ENCODE measurements around the gene PRKAA2. TPM values are rescaled to one million over a fixed set of nuclear protein-coding genes. Genes with fewer than 3 reads are reported as not detected.

PRKAA2 gene
- total and polyA plus RNA-seq, 2 of the 13 experiments (the other 11 are each of a cell fraction or from before 2014, with no cell fraction given) = 6.0 to 7.5 TPM

DNA sequence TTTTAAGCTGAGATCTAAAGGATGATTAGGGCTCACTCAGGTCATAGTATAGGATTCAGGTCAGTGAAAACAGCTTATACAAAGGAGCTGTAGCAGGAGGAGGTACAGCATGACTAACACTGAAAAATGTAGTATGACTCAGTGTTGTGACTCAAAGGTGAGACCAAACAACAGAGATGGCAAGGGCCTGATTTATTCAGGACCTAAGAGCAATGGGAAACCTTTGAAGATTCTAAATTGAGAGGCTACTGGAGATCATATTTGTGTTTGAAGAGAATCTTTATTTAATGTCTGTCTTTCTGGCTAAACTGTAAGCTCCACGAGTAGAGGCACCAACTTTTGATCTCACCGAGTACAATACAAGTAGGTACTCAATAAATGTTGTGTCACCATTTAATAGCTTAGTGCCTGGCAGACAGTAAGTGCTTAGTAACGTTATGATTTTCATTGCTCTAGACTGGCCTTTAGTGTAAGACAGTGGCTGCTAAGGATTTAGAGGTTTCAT lies 43.5 kb downstream of the PRKAA2 start (continued):
- TF ChIP-seq, protein P1, sequence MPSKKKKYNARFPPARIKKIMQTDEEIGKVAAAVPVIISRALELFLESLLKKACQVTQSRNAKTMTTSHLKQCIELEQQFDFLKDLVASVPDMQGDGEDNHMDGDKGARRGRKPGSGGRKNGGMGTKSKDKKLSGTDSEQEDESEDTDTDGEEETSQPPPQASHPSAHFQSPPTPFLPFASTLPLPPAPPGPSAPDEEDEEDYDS (CRISPR knock-in tag; IDR thresholded peaks at IDR 0.05) = peak; percentile 54
- TF ChIP-seq, protein P2, sequence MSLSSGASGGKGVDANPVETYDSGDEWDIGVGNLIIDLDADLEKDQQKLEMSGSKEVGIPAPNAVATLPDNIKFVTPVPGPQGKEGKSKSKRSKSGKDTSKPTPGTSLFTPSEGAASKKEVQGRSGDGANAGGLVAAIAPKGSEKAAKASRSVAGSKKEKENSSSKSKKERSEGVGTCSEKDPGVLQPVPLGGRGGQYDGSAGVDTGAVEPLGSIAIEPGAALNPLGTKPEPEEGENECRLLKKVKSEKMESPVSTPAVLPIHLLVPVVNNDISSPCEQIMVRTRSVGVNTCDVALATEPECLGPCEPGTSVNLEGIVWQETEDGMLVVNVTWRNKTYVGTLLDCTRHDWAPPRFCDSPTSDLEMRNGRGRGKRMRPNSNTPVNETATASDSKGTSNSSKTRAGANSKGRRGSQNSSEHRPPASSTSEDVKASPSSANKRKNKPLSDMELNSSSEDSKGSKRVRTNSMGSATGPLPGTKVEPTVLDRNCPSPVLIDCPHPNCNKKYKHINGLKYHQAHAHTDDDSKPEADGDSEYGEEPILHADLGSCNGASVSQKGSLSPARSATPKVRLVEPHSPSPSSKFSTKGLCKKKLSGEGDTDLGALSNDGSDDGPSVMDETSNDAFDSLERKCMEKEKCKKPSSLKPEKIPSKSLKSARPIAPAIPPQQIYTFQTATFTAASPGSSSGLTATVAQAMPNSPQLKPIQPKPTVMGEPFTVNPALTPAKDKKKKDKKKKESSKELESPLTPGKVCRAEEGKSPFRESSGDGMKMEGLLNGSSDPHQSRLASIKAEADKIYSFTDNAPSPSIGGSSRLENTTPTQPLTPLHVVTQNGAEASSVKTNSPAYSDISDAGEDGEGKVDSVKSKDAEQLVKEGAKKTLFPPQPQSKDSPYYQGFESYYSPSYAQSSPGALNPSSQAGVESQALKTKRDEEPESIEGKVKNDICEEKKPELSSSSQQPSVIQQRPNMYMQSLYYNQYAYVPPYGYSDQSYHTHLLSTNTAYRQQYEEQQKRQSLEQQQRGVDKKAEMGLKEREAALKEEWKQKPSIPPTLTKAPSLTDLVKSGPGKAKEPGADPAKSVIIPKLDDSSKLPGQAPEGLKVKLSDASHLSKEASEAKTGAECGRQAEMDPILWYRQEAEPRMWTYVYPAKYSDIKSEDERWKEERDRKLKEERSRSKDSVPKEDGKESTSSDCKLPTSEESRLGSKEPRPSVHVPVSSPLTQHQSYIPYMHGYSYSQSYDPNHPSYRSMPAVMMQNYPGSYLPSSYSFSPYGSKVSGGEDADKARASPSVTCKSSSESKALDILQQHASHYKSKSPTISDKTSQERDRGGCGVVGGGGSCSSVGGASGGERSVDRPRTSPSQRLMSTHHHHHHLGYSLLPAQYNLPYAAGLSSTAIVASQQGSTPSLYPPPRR (CRISPR knock-in tag; IDR thresholded peaks at IDR 0.05; ENCODE audit: borderline replicate concordance) = peak; percentile 44; the same call in 1 of the 2 replicates
- TF ChIP-seq, protein P3, sequence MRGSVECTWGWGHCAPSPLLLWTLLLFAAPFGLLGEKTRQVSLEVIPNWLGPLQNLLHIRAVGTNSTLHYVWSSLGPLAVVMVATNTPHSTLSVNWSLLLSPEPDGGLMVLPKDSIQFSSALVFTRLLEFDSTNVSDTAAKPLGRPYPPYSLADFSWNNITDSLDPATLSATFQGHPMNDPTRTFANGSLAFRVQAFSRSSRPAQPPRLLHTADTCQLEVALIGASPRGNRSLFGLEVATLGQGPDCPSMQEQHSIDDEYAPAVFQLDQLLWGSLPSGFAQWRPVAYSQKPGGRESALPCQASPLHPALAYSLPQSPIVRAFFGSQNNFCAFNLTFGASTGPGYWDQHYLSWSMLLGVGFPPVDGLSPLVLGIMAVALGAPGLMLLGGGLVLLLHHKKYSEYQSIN (CRISPR knock-in tag; IDR thresholded peaks at IDR 0.05; ENCODE audit: borderline replicate concordance) = no peak
- TF ChIP-seq ZNF577 (CRISPR knock-in tag; IDR thresholded peaks at IDR 0.05; ENCODE audit: borderline replicate concordance, low read depth) = no peak
- TF ChIP-seq, protein P4, sequence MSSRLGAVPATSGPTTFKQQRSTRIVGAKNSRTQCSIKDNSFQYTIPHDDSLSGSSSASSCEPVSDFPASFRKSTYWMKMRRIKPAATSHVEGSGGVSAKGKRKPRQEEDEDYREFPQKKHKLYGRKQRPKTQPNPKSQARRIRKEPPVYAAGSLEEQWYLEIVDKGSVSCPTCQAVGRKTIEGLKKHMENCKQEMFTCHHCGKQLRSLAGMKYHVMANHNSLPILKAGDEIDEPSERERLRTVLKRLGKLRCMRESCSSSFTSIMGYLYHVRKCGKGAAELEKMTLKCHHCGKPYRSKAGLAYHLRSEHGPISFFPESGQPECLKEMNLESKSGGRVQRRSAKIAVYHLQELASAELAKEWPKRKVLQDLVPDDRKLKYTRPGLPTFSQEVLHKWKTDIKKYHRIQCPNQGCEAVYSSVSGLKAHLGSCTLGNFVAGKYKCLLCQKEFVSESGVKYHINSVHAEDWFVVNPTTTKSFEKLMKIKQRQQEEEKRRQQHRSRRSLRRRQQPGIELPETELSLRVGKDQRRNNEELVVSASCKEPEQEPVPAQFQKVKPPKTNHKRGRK (CRISPR knock-in tag; IDR thresholded peaks at IDR 0.05) = no peak
- no peak for TF ChIP-seq HIVEP1 (CRISPR knock-in tag; IDR thresholded peaks at IDR 0.05)
- TF ChIP-seq FOXK1 (CRISPR knock-in tag; IDR thresholded peaks at IDR 0.05; ENCODE audit: borderline replicate concordance, low read depth) = peak; percentile 60; the same call in 1 of the 2 replicates
- TF ChIP-seq KLF12 (CRISPR knock-in tag; IDR thresholded peaks at IDR 0.05; ENCODE audit: borderline replicate concordance) = no peak
- peak; percentile 65; the same call in 1 of the 2 replicates for TF ChIP-seq SIX1 (CRISPR knock-in tag; IDR thresholded peaks at IDR 0.05; ENCODE audit: borderline replicate concordance)
- TF ChIP-seq ZNF547 (CRISPR knock-in tag; IDR thresholded peaks at IDR 0.05) = no peak
- TF ChIP-seq WIZ (CRISPR knock-in tag; IDR thresholded peaks at IDR 0.05) = no peak
- TF ChIP-seq ZMYM3 (CRISPR knock-in tag; IDR thresholded peaks at IDR 0.05) = 0 out of 2 replicates have a peak, but pooled peaks have one; percentile 18
- peak; percentile 71 for TF ChIP-seq CREM (IDR thresholded peaks at IDR 0.05)
- no peak for TF ChIP-seq CREM (CRISPR knock-in tag; IDR thresholded peaks at IDR 0.05)
- TF ChIP-seq YEATS4 (CRISPR knock-in tag; IDR thresholded peaks at IDR 0.05; ENCODE audit: borderline replicate concordance) = no peak
- TF ChIP-seq ZNF3 (CRISPR knock-in tag; IDR thresholded peaks at IDR 0.05) = peak; percentile 79; the same call in 1 of the 2 replicates
- no peak for TF ChIP-seq ZNF24 (IDR thresholded peaks at IDR 0.05)
- TF ChIP-seq, protein P5, sequence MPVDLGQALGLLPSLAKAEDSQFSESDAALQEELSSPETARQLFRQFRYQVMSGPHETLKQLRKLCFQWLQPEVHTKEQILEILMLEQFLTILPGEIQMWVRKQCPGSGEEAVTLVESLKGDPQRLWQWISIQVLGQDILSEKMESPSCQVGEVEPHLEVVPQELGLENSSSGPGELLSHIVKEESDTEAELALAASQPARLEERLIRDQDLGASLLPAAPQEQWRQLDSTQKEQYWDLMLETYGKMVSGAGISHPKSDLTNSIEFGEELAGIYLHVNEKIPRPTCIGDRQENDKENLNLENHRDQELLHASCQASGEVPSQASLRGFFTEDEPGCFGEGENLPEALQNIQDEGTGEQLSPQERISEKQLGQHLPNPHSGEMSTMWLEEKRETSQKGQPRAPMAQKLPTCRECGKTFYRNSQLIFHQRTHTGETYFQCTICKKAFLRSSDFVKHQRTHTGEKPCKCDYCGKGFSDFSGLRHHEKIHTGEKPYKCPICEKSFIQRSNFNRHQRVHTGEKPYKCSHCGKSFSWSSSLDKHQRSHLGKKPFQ (CRISPR knock-in tag; IDR thresholded peaks at IDR 0.05; ENCODE audit: insufficient replicate concordance) = no peak
- TF ChIP-seq FOSL2 (CRISPR knock-in tag; IDR thresholded peaks at IDR 0.05) = peak; percentile 99

Measured in HepG2 (cell line).